Measurements from ENCODE around the gene PRSS50. TPM values are rescaled to one million over a fixed set of nuclear protein-coding genes. Genes with fewer than 3 reads are reported as not detected.

PRSS50 gene
- total RNA-seq, 1 experiment from 2014 or later = not detected

DNA sequence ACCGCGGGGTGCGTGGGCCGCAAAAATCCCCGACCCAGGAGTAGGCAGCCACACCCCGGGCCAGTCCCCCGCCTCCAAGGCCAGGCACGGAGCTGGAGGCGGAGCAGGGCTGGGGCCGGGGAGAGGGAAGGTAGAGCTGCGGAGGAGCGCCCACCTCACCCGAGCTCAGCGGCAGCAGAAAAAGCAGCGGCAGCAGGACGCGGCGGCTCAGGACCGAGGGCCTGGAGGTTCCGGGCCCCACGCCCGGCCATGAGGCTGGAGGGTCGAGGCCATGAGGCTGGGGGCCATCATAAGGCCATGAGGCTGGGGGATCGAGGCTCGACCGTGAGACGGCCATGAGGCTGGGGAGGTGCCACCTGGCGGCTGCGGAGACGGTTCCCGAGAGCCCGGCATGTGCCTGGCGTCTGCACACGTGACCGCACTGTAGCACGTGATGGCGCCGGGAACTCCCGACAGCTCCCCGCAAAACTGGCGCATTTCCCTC lies 32.9 kb upstream of the PRSS50 start:
- Mint-ChIP-seq H3K4me1 (ENCODE audit: low read depth, unreplicated experiment) (no peaks in the 10 kb centered on the region), H3K27me3 (ENCODE audit: insufficient read depth, unreplicated experiment) (no peaks in the 10 kb centered on the region), H3K27ac (ENCODE audit: unreplicated experiment) (no peak overlapping the region), H3K36me3 (ENCODE audit: insufficient read depth, unreplicated experiment) (peaks cover 6% of the 10 kb centered on the region), H3K9me3 (ENCODE audit: unreplicated experiment) (no peaks in the 10 kb centered on the region), H3K4me3 (ENCODE audit: unreplicated experiment) (no peak overlapping the region)
- BruUV-seq (replicated peaks) = no TSS peak
- intact Hi-C loops (cut with micrococcal nuclease; ENCODE audit: unreplicated experiment) = no loop called here
- no peak for TF ChIP-seq CTCF (IDR thresholded peaks at IDR 0.05; ENCODE audit: insufficient read depth in 1 of 2, low read depth in 1 of 2, low read length in 1 of 2, severe bottlenecking in 1 of 2, unreplicated experiment in 1 of 2)
- no peak for DNase-seq
- no peaks in the 10 kb centered on the region for H3K4me1 ChIP-seq
- H3K36me3 ChIP-seq (ENCODE audit: control insufficient read depth, insufficient read depth, low read length) = no peaks in the 10 kb centered on the region
- ChIA-PET POLR2A (no interaction called here), CTCF (no interaction called here)
- H3K9me3 ChIP-seq = no peaks in the 10 kb centered on the region
- H3K27me3 ChIP-seq (replicated peaks; ENCODE audit: control insufficient read depth, insufficient read depth, low read length) = no peaks in the 10 kb centered on the region
- H3K4me3 ChIP-seq (ENCODE audit: low read depth, low read length) = no peak overlapping the region

DNA sequence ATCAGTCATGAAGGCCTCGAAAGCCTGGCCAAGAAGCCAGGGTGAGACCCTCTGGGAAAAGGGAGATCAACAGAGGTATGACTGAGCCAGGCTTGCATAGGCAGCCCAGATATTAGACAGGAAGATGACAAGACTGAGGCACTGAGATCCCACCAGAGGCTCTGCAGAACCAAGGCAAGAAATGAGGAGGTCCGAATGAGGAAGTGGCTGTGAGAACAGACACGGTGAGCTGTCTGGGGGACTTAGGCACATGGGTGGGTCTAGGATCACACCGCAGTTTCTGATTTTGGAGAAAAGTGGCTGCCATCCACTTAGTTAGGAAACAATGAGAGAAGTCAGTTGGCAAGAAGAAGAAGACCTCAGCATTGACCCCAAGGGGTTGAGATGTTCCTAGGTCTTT lies 31.5 kb upstream of the PRSS50 start:
- Mint-ChIP-seq H3K27me3 (ENCODE audit: insufficient read depth, unreplicated experiment) (no peaks in the 10 kb centered on the region), H3K27ac (ENCODE audit: unreplicated experiment) (no peak overlapping the region), H3K4me3 (ENCODE audit: unreplicated experiment) (no peak overlapping the region), H3K9me3 (ENCODE audit: unreplicated experiment) (no peaks in the 10 kb centered on the region), H3K4me1 (ENCODE audit: low read depth, unreplicated experiment) (no peaks in the 10 kb centered on the region), H3K36me3 (ENCODE audit: insufficient read depth, unreplicated experiment) (peaks cover 6% of the 10 kb centered on the region)
- no peak overlapping the region for H3K4me3 ChIP-seq (ENCODE audit: low read depth, low read length)
- no peak for DNase-seq
- H3K9me3 ChIP-seq = no peaks in the 10 kb centered on the region
- no peaks in the 10 kb centered on the region for H3K4me1 ChIP-seq
- no peak for TF ChIP-seq CTCF (IDR thresholded peaks at IDR 0.05; ENCODE audit: insufficient read depth in 1 of 2, low read depth in 1 of 2, low read length in 1 of 2, severe bottlenecking in 1 of 2, unreplicated experiment in 1 of 2)
- POLR2A ChIA-PET = no interaction called here
- no peaks in the 10 kb centered on the region for H3K36me3 ChIP-seq (ENCODE audit: control insufficient read depth, insufficient read depth, low read length)
- BruUV-seq (replicated peaks) = no TSS peak
- CTCF ChIA-PET = no interaction called here
- H3K27me3 ChIP-seq (replicated peaks; ENCODE audit: control insufficient read depth, insufficient read depth, low read length) = no peaks in the 10 kb centered on the region
- intact Hi-C loops (cut with micrococcal nuclease; ENCODE audit: unreplicated experiment) = no loop called here

- H3K27me3 Mint-ChIP-seq (ENCODE audit: insufficient read depth, unreplicated experiment) = no peaks in the 10 kb centered on the region
- no TSS peak for BruUV-seq (replicated peaks)
- CTCF ChIA-PET = no interaction called here
These were observed 30.5 kb upstream of the PRSS50 start for GRCh38 chr3:46748170-46748569.

More at GRCh38 chr3:46748170-46748569, 30.5 kb upstream of the PRSS50 start:
- peaks cover 6% of the 10 kb centered on the region for H3K36me3 Mint-ChIP-seq (ENCODE audit: insufficient read depth, unreplicated experiment)
- intact Hi-C loops (cut with micrococcal nuclease; ENCODE audit: unreplicated experiment) = no loop called here
- Histone ChIP-seq H3K4me3 (ENCODE audit: low read depth, low read length) (no peak overlapping the region), H3K9me3 (no peaks in the 10 kb centered on the region), H3K4me1 (no peaks in the 10 kb centered on the region), H3K27me3 (replicated peaks; ENCODE audit: control insufficient read depth, insufficient read depth, low read length) (no peaks in the 10 kb centered on the region), H3K36me3 (ENCODE audit: control insufficient read depth, insufficient read depth, low read length) (no peaks in the 10 kb centered on the region)
- H3K4me1 Mint-ChIP-seq (ENCODE audit: low read depth, unreplicated experiment) = no peaks in the 10 kb centered on the region
- no peak overlapping the region for H3K4me3 Mint-ChIP-seq (ENCODE audit: unreplicated experiment)
- DNase-seq = no peak
- no peak for TF ChIP-seq CTCF (IDR thresholded peaks at IDR 0.05; ENCODE audit: insufficient read depth in 1 of 2, low read depth in 1 of 2, low read length in 1 of 2, severe bottlenecking in 1 of 2, unreplicated experiment in 1 of 2)
- H3K9me3 Mint-ChIP-seq (ENCODE audit: unreplicated experiment) = no peaks in the 10 kb centered on the region
- H3K27ac Mint-ChIP-seq (ENCODE audit: unreplicated experiment) = no peak overlapping the region
- POLR2A ChIA-PET = no interaction called here
